ENCODE results near the gene UGT1A10. TPM values are rescaled to one million over a fixed set of nuclear protein-coding genes. Genes with fewer than 3 reads are reported as not detected.
A peak's percentile ranks its signal among the peaks of the same experiment; 100 is the strongest.
"Not testable (repeated sequence)": the region's sequence is repeated elsewhere in the genome, so short reads cannot be mapped to it uniquely, and the experiment has no call there.

Gene UGT1A10
- total and polyA plus RNA-seq, 5 experiments from 2014 or later = not detected

DNA sequence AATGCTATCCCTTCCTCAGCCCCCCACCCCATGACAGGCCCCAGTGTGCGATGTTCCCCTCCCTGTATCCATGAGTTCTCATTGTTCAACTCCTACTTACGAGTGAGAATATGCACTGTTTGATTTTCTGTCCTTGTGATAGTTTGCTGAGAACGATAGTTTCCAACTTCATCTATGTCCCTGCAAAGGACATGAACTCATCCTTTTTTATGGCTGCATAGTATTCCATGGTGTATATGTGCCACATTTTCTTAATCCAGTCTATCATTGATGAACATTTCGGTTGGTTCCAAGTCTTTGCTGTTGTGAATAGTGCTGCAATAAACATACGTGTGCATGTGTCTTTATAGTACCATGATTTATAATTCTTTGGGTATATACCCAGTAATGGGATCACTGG is 14.4 kb upstream of the UGT1A10 start:
- Mint-ChIP-seq H3K27me3 (peaks cover 16 to 39% (median 21%) of the 10 kb centered on the region in 5 donors), H3K9me3 (peaks cover 0 to 10% (median 1%) of the 10 kb centered on the region in 9 donors)
- POLR2A ChIA-PET, H3K4me1 Mint-ChIP-seq, H3K4me3 Mint-ChIP-seq, H3K27ac Mint-ChIP-seq, DNase-seq, H3K36me3 Mint-ChIP-seq, ATAC-seq: not testable (repeated sequence)

GRCh38 chr2:233627331-233628025 is 8.8 kb upstream of the UGT1A10 start:
- Mint-ChIP-seq H3K4me1 (no peaks in the 10 kb centered on the region), H3K9me3 (peaks cover 10 to 39% (median 30%) of the 10 kb centered on the region in 9 donors), H3K27ac (peak overlapping the region in 1 of 10 donors; percentile 57), H3K4me3 (no peak overlapping the region), H3K27me3 (peaks cover 9 to 35% (median 25%) of the 10 kb centered on the region in 5 donors), H3K36me3 (peaks cover 0 to 28% (median 9%) of the 10 kb centered on the region in 3 donors)
- DNase-seq = no peak
- POLR2A ChIA-PET = no interaction called here
- ATAC-seq = no peak

GRCh38 chr2:233638836-233639235 is 2.6 kb downstream of the UGT1A10 start:
- peaks cover 0 to 8% (median 5%) of the 10 kb centered on the region in 9 donors for H3K9me3 Mint-ChIP-seq
- DNase-seq (no peak), ATAC-seq (no peak)
- H3K27ac Mint-ChIP-seq = no peak overlapping the region
- peaks cover 0 to 3% (median 0%) of the 10 kb centered on the region in 3 donors for H3K36me3 Mint-ChIP-seq
- peaks cover 8 to 30% (median 23%) of the 10 kb centered on the region in 5 donors for H3K27me3 Mint-ChIP-seq
- H3K4me3 Mint-ChIP-seq = no peak overlapping the region
- POLR2A ChIA-PET = no interaction called here
- H3K4me1 Mint-ChIP-seq = peaks cover 0 to 21% (median 10%) of the 10 kb centered on the region in 4 donors

GRCh38 chr2:233639860-233640259 is 3.6 kb downstream of the UGT1A10 start:
- peak in 4 of 10 donors; percentile 2 to 42 (median 24) for DNase-seq
- ATAC-seq = peak; percentile 44 to 75
- Mint-ChIP-seq H3K27me3 (peaks cover 8 to 25% (median 20%) of the 10 kb centered on the region in 5 donors), H3K36me3 (peaks cover 2 to 3% (median 3%) of the 10 kb centered on the region in 3 donors), H3K27ac (no peak overlapping the region), H3K9me3 (peaks cover 0 to 10% (median 6%) of the 10 kb centered on the region in 9 donors), H3K4me3 (no peak overlapping the region), H3K4me1 (peaks cover 0 to 21% (median 10%) of the 10 kb centered on the region in 4 donors)
- POLR2A ChIA-PET = no interaction called here

DNA sequence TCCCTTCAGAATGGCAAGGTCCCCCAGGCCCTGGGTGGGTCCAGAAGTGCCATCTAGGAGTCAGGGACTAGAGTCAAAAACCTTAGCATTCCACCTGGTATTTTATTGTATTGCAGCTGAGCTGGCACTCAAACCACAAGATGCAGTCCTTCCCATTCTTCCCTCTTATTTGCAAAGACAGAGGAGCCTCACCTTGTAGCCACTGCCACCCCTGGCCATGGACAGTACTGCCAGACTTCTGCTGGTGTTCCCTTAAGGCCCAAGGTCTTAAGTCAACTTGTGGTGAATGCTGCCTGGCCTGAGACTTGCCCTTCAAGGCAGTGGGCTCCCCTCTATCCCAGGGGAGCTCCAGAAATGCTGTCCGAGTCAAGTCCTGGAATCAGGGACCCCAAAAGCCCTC is 6.9 kb downstream of the UGT1A10 start:
- H3K4me3 Mint-ChIP-seq = no peak overlapping the region
- ATAC-seq (no peak), DNase-seq (no peak)
- peaks cover 3 to 19% (median 8%) of the 10 kb centered on the region in 5 donors for H3K27me3 Mint-ChIP-seq
- peaks cover 0 to 21% (median 10%) of the 10 kb centered on the region in 4 donors for H3K4me1 Mint-ChIP-seq
- H3K36me3 Mint-ChIP-seq = peaks cover 0 to 29% (median 16%) of the 10 kb centered on the region in 3 donors
- no peak overlapping the region for H3K27ac Mint-ChIP-seq
- POLR2A ChIA-PET = no interaction called here
- H3K9me3 Mint-ChIP-seq = peaks cover 0 to 39% (median 24%) of the 10 kb centered on the region in 9 donors

GRCh38 chr2:233646033-233646432 is 9.8 kb downstream of the UGT1A10 start:
- peaks cover 3 to 27% (median 8%) of the 10 kb centered on the region in 5 donors for H3K27me3 Mint-ChIP-seq
- ATAC-seq, H3K4me1 Mint-ChIP-seq, DNase-seq, H3K27ac Mint-ChIP-seq, H3K4me3 Mint-ChIP-seq, POLR2A ChIA-PET: not testable (repeated sequence)
- peaks cover 0 to 29% (median 16%) of the 10 kb centered on the region in 3 donors for H3K36me3 Mint-ChIP-seq
- peaks cover 0 to 39% (median 24%) of the 10 kb centered on the region in 9 donors for H3K9me3 Mint-ChIP-seq

DNA sequence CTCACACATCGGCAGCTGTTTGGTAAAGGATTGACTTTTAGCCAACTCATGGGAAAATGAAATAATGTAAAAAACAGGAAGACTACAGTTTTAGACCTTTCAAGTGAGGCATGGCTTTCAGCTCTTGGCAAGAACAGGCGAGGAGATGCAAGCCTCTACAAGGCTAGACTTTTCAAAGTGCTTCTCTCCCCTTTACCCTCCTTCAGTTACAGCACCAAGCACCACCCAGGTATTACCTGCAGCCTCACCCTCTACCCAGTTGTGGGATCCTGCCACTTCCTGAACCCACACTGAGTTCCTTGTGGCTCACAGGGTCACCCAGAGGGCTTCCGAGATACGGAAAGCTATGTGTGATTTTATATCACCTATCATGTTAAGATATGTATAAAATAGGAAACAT is 14.7 kb downstream of the UGT1A10 start:
- Mint-ChIP-seq H3K27ac (no peak overlapping the region), H3K4me3 (no peak overlapping the region), H3K9me3 (peaks cover 0 to 19% (median 15%) of the 10 kb centered on the region in 9 donors), H3K36me3 (peaks cover 0 to 17% (median 10%) of the 10 kb centered on the region in 3 donors), H3K4me1 (peaks cover 0 to 5% (median 0%) of the 10 kb centered on the region in 4 donors), H3K27me3 (peaks cover 5 to 36% (median 6%) of the 10 kb centered on the region in 5 donors)
- no peak for ATAC-seq
- no peak for DNase-seq
- POLR2A ChIA-PET = no interaction called here

GRCh38 chr2:233651430-233651829 is 15.2 kb downstream of the UGT1A10 start:
- Mint-ChIP-seq H3K27me3 (peaks cover 4 to 33% (median 6%) of the 10 kb centered on the region in 5 donors), H3K27ac (no peak overlapping the region), H3K36me3 (peaks cover 0 to 14% (median 8%) of the 10 kb centered on the region in 3 donors), H3K9me3 (peaks cover 0 to 16% (median 12%) of the 10 kb centered on the region in 9 donors), H3K4me3 (no peak overlapping the region), H3K4me1 (peaks cover 0 to 5% (median 0%) of the 10 kb centered on the region in 4 donors)
- no peak for ATAC-seq
- DNase-seq = no peak
- POLR2A ChIA-PET = no interaction called here

DNA sequence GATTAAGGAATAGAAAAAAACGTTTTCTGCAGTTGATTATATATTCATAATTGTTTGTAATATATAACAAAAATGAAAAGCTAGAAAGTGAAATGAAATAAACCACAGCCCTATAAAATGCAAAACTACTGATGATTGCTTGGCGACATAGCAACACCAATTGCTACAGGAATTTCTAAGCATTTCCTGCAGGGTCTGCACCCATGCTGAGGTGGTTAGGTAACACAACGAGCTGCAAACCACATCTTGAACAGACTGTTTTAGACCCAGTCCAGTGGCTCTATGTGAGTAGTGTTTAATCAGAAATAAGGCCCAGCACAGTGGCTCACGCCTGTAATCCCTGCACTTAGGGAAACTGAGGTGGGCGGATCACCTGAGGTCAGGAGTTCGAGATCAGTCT is 18.3 kb downstream of the UGT1A10 start:
- Mint-ChIP-seq H3K27me3 (peaks cover 0 to 27% (median 3%) of the 10 kb centered on the region in 5 donors), H3K27ac (peak overlapping the region in 1 of 10 donors; percentile 33), H3K4me1 (peaks cover 0 to 5% (median 0%) of the 10 kb centered on the region in 4 donors), H3K36me3 (no peaks in the 10 kb centered on the region), H3K9me3 (no peaks in the 10 kb centered on the region), H3K4me3 (no peak overlapping the region)
- POLR2A ChIA-PET = no interaction called here
- no peak for DNase-seq
- ATAC-seq = no peak

DNA sequence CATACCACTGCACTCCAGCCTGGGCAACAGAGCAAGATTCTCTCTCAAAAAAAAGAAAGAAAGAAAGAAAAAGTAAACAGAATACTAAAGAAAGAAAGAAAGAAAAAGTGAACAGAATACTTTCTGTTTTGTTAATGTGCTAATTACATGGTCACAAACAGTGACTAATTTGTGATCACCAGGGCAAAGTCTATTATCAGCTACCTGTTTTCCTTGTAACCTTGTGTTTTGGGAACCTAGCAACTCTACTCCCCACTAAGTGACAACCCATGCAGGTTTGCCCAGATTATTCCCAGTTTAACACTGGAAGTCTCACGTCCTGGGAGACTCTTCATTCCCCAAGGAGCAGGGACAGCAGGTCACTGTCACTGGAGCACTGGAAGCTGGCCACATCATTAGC is 18.8 kb downstream of the UGT1A10 start:
- Mint-ChIP-seq H3K36me3 (no peaks in the 10 kb centered on the region), H3K9me3 (no peaks in the 10 kb centered on the region), H3K27me3 (peaks cover under 1 to 32% (median 4%) of the 10 kb centered on the region in 5 donors), H3K4me3 (no peak overlapping the region), H3K27ac (peak overlapping the region in 2 of 10 donors; percentile 15 to 33), H3K4me1 (peaks cover 0 to 5% (median 0%) of the 10 kb centered on the region in 4 donors)
- DNase-seq (no peak), ATAC-seq (no peak)
- POLR2A ChIA-PET = no interaction called here

DNA sequence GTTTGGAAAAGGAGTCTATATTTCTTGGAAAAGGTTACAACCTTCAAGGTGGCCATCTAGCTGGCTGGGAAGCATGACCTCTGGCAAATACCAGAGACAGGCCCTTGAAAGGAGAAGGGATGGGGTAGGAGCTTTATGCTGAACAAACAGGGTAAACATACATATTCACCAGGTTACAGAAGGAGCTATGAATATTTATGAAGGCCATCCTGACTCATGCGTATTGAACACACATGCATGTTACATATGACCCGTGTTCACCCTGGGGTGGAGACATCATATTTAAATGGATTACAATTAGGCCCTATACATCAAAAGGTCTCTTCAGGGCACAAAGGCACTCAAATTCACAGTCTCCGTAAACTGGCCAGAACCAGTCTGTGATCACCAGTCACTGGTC is 19.7 kb downstream of the UGT1A10 start:
- H3K4me1 Mint-ChIP-seq, ATAC-seq, H3K4me3 Mint-ChIP-seq, POLR2A ChIA-PET, H3K9me3 Mint-ChIP-seq, DNase-seq, H3K36me3 Mint-ChIP-seq, H3K27ac Mint-ChIP-seq: not testable (repeated sequence)
- peaks cover 3 to 27% (median 8%) of the 10 kb centered on the region in 5 donors for H3K27me3 Mint-ChIP-seq

GRCh38 chr2:233656443-233656842 is 20.2 kb downstream of the UGT1A10 start:
- no peak for ATAC-seq

DNA sequence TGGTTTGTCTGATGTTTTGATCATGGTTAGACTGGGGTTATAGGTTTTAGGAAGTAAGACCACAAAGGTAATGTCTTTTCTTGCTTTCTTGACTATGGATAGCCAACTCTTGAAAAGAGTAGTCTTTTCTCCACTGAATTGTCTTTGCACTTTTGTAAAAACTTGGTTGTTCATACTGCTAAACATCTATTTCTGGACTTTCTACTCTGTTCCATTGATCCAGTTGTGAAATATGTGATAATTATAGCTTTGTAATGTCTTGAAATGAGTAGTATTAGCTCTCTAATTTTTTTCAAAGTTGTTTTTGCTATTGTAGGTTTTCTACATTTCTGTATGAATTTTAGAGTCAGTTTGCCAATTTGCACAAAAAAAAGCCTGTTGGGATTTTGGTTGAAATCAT is 22.4 kb downstream of the UGT1A10 start:
- Mint-ChIP-seq H3K4me1 (peaks cover 0 to 5% (median 0%) of the 10 kb centered on the region in 4 donors), H3K27me3 (peaks cover 4 to 29% (median 17%) of the 10 kb centered on the region in 5 donors), H3K36me3 (peaks cover 0 to 6% (median 0%) of the 10 kb centered on the region in 3 donors), H3K27ac (no peak overlapping the region), H3K9me3 (peaks cover 0 to 8% (median 3%) of the 10 kb centered on the region in 9 donors), H3K4me3 (no peak overlapping the region)
- no peak for ATAC-seq
- POLR2A ChIA-PET = no interaction called here
- no peak for DNase-seq

More at GRCh38 chr2:233656443-233656842, 20.2 kb downstream of the UGT1A10 start:
- no peak for DNase-seq
- Mint-ChIP-seq H3K4me3 (no peak overlapping the region), H3K4me1 (peaks cover 0 to 5% (median 0%) of the 10 kb centered on the region in 4 donors), H3K9me3 (peaks cover 0 to under 1% (median 0%) of the 10 kb centered on the region in 9 donors), H3K27ac (no peak overlapping the region), H3K27me3 (peaks cover 3 to 27% (median 9%) of the 10 kb centered on the region in 5 donors), H3K36me3 (no peaks in the 10 kb centered on the region)
- POLR2A ChIA-PET = no interaction called here

All from naive thymus-derived CD8-positive, alpha-beta T cell (primary cell).